Keratinocyte (primary cell): ENCODE results near the gene IRF4. TPM values are rescaled to one million over a fixed set of nuclear protein-coding genes. Genes with fewer than 3 reads are reported as not detected.
"Not testable (repeated sequence)": the region's sequence is repeated elsewhere in the genome, so short reads cannot be mapped to it uniquely, and the experiment has no call there.

ENCODE experiments used
- DNase-seq: peaks from one replicate; pipeline ENCODE4 v3.0.0-alpha.2; 2011; ENCODE audit warnings: low read depth, missing footprints, low spot score
- FAIRE-seq: peaks from 2 replicates; lab custom pipeline; 2011; peaks lifted over from hg19 to GRCh38; lab: Jason Lieb, UNC
- H2AFZ ChIP-seq: 2 replicates; pipeline ENCODE4 v1.6.0; 2012; ENCODE audit warnings: low read length, control low read depth, inconsistent platforms; ENCODE audit not compliant: control insufficient read depth
- H3K27ac ChIP-seq: 2 replicates; pipeline ENCODE4 v1.5.1; 2011; ENCODE audit warnings: low read length; ENCODE audit not compliant: control insufficient read depth, insufficient read depth
- H3K27me3 ChIP-seq: 3 replicates; pipeline ENCODE4 v1.6.0; 2011; ENCODE audit warnings: low read length; ENCODE audit not compliant: control insufficient read depth, insufficient read depth; ENCODE audit errors: extremely low read depth
- H3K36me3 ChIP-seq, 2 experiments: 2 replicates in 1 of 2; 3 replicates in 1 of 2; pipeline ENCODE4 v1.5.1; 2011; ENCODE audit warnings: low read length in 2 of 2, mild to moderate bottlenecking in 1 of 2; ENCODE audit not compliant: control insufficient read depth in 2 of 2, insufficient read depth in 2 of 2; ENCODE audit errors: extremely low read depth in 1 of 2
- H3K4me1 ChIP-seq: 3 replicates; pipeline ENCODE4 v1.5.1; 2011; ENCODE audit warnings: low read length; ENCODE audit not compliant: control insufficient read depth, insufficient read depth; ENCODE audit errors: extremely low read depth
- H3K4me2 ChIP-seq: 3 replicates; pipeline ENCODE4 v1.6.0; 2011; ENCODE audit warnings: low read depth, low read length; ENCODE audit not compliant: control insufficient read depth, insufficient read depth; ENCODE audit errors: extremely low read depth
- H3K4me3 ChIP-seq, 3 experiments: fragments of 200-600 bp in 1 of 3; sonication (generic) in 1 of 3; 2 replicates in 2 of 3; 3 replicates in 1 of 3; pipeline ENCODE4 v1.5.1; 2011 to 2016; ENCODE audit warnings: low read length in 3 of 3, mild to moderate bottlenecking in 3 of 3, control low read depth in 2 of 3, inconsistent platforms in 1 of 3, low read depth in 1 of 3, mixed read lengths in 1 of 3, mixed run types in 1 of 3, moderate library complexity in 1 of 3; ENCODE audit not compliant: control insufficient read depth in 2 of 3, insufficient read depth in 2 of 3; ENCODE audit errors: extremely low read depth in 1 of 3
- H3K79me2 ChIP-seq: 2 replicates; pipeline ENCODE4 v1.6.0; 2012; ENCODE audit warnings: low read length; ENCODE audit not compliant: control insufficient read depth, insufficient read depth
- H3K9ac ChIP-seq: 3 replicates; pipeline ENCODE4 v1.6.0; 2011; ENCODE audit warnings: low read length; ENCODE audit not compliant: control insufficient read depth, insufficient read depth; ENCODE audit errors: extremely low read depth
- H3K9me1 ChIP-seq: 3 replicates; pipeline ENCODE4 v1.6.0; 2011; ENCODE audit warnings: low read length; ENCODE audit not compliant: control insufficient read depth, insufficient read depth; ENCODE audit errors: extremely low read depth
- H3K9me3 ChIP-seq: 2 replicates; pipeline ENCODE4 v1.5.1; 2012; ENCODE audit warnings: low read depth, low read length; ENCODE audit not compliant: control insufficient read depth
- H4K20me1 ChIP-seq: 3 replicates; pipeline ENCODE4 v1.6.0; 2011; ENCODE audit warnings: low read length; ENCODE audit not compliant: control insufficient read depth, insufficient read depth; ENCODE audit errors: extremely low read depth
- CTCF ChIP-seq, 3 experiments: IDR thresholded peaks in 1 of 3; conservative IDR thresholded peaks in 1 of 3; optimal IDR thresholded peaks in 1 of 3; 2 replicates in 2 of 3; 3 replicates in 1 of 3; pipeline versions ENCODE3 to v1.5.1; 2011; ENCODE audit warnings: low read length in 3 of 3, mild to moderate bottlenecking in 3 of 3, moderate library complexity in 2 of 3, control low read depth in 1 of 3, inconsistent platforms in 1 of 3; ENCODE audit not compliant: insufficient read depth in 2 of 3; ENCODE audit errors: extremely low read depth in 1 of 3
- EZH2 ChIP-seq: IDR thresholded peaks from one replicate; pipeline ENCODE4 v1.6.1; 2012; ENCODE audit warnings: inconsistent platforms, mild to moderate bottlenecking, low read length, moderate library complexity
- dilution Hi-C: fragments of 300-500 bp; cut with MboI; formaldehyde crosslinking; loops from one replicate; pipeline ENCODE4 v1.7.0; 2020; ENCODE audit warnings: low sequenced_read_pairs; ENCODE audit not compliant: extremely low pct_ligation_motif_present
- polyA plus RNA-seq, 5 experiments: library from polyadenylated mRNA; depleted of rRNA in 3 of 5; stranded (reverse) in 3 of 5; stranded (forward) in 1 of 5; unstranded in 1 of 5; fragments of >200 nt; gene quantifications; 1 replicate in 1 of 5; 2 replicates in 3 of 5; 3 replicates in 1 of 5; pipeline versions ENCODE4 v1.2.1 to v1.2.3, GENCODE V29; 2011 to 2012; ENCODE audit warnings: missing spikeins in 2 of 5, low read depth in 1 of 5, low replicate concordance in 1 of 5

Gene IRF4
- polyA plus RNA-seq, 1 donor (not counting 4 experiments of a cell fraction or from before 2014, with no cell fraction given), result 0.12 TPM

DNA sequence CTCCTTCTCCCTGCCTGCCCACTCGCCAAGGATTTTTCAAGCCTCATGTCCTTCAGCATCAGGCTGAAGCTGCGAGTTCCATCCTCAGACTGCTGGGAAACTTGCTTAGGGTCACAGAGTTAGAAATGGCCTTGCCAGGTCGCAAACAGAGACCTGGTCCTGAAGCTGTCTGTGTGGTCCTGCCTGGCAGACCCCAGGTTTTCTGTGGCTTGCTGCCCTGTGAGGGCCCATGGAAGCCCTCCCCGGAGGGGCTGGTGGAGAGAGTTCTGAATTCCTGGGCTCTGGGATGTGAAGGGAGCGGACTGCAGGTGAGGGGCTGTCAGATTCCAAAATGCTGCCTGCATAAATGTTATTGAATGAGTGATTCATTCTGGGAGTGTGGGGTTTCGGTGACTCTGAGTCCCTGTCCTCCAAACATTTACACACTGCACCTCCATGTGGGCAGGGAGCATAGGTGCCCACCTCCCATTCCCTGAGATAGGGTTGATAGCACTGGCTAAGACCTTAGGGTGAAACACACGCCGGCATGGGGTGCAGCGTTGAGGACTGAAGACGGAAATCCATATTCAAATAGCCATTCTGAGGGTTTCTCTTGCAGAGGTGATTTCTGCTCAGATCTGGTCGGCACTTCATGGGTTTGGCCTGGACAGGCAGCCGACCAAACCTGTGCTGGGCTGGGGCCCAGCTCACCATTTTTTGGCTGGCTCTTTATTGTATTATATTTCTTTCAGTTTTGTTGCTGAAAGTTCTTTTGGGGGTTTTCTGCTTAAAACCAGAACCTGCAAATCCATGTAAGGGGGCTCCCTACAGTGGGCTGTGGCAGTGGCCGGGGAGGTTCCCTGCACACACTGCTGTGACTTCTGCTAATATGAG is 21.8 kb upstream of the IRF4 start:
- no peak overlapping the region for H3K4me2 ChIP-seq
- H2AFZ ChIP-seq, result no peak overlapping the region
- H3K36me3 ChIP-seq, result no peaks in the 10 kb centered on the region
- H3K4me3 ChIP-seq, result no peak overlapping the region
- dilution Hi-C loops, result no loop called here
- H3K27me3 ChIP-seq, result peaks cover 4% of the 10 kb centered on the region
- H3K9ac ChIP-seq, result no peak overlapping the region
- no peak overlapping the region for H3K27ac ChIP-seq
- H3K4me1 ChIP-seq, result no peaks in the 10 kb centered on the region
- H3K9me3 ChIP-seq, result peaks cover 2% of the 10 kb centered on the region
- H3K9me1 ChIP-seq, result no peaks in the 10 kb centered on the region
- H3K79me2 ChIP-seq, result no peaks in the 10 kb centered on the region
- FAIRE-seq (no peak), DNase-seq (no peak)
- no peak for TF ChIP-seq CTCF (optimal IDR thresholded peaks at IDR 0.05 in 1 of 3, IDR thresholded peaks at IDR 0.05 in 1 of 3, conservative IDR thresholded peaks at IDR 0.05 in 1 of 3; ENCODE audit: extremely low read depth in 1 of 3, insufficient read depth in 2 of 3, low read length in 3 of 3)
- TF ChIP-seq EZH2, result no peak
- H4K20me1 ChIP-seq, result no peaks in the 10 kb centered on the region

DNA sequence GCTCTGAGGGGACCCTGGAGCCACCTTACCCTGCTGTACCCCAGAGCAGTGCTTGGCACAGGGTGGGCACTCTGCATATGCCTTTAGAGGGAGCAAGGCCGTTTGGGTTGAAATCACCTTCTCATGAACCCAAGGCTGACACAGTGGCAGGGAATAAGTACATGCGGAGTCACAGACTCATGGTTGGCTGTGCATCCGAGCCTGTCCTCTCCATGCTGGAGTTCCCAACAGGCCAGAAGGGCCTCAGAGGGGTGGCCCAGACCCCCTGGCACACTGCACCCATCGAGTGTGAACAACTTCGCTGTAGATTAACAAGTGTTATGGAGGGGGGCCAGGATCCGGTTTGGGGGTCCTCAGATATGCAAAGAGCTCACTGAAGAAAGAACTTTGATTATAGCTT is 21.0 kb upstream of the IRF4 start:
- dilution Hi-C loops, result no loop called here

GRCh38 chr6:371851-372250 is 19.7 kb upstream of the IRF4 start:
- H3K9me1 ChIP-seq, H2AFZ ChIP-seq, H3K27me3 ChIP-seq, H3K9me3 ChIP-seq, H3K27ac ChIP-seq, DNase-seq, H4K20me1 ChIP-seq, H3K36me3 ChIP-seq, H3K4me1 ChIP-seq, H3K4me2 ChIP-seq, dilution Hi-C loops, FAIRE-seq, H3K79me2 ChIP-seq, H3K4me3 ChIP-seq, H3K9ac ChIP-seq: not testable (repeated sequence)

More for the DNA sequence above, 21.0 kb upstream of the IRF4 start:
- DNase-seq (no peak), FAIRE-seq (no peak)
- no peak for TF ChIP-seq CTCF (optimal IDR thresholded peaks at IDR 0.05 in 1 of 3, IDR thresholded peaks at IDR 0.05 in 1 of 3, conservative IDR thresholded peaks at IDR 0.05 in 1 of 3; ENCODE audit: extremely low read depth in 1 of 3, insufficient read depth in 2 of 3, low read length in 3 of 3)
- TF ChIP-seq EZH2, result no peak
- Histone ChIP-seq H3K27me3 (peaks cover 4% of the 10 kb centered on the region), H3K79me2 (no peaks in the 10 kb centered on the region), H3K9me3 (peaks cover 5% of the 10 kb centered on the region), H3K4me3 (no peak overlapping the region), H3K27ac (no peak overlapping the region), H4K20me1 (no peaks in the 10 kb centered on the region), H3K9ac (no peak overlapping the region), H3K9me1 (no peaks in the 10 kb centered on the region), H2AFZ (no peak overlapping the region), H3K4me1 (no peaks in the 10 kb centered on the region), H3K4me2 (no peak overlapping the region), H3K36me3 (no peaks in the 10 kb centered on the region)
